PC-3 (cell line): ENCODE measurements around the gene EXOC1. TPM values are rescaled to one million over a fixed set of nuclear protein-coding genes. Genes with fewer than 3 reads are reported as not detected.

Experiments
- ATAC-seq: fragments of 200-7000 bp; cut with Tn5 transposase; 2 replicates; pipeline ENCODE4 v1.9.1; 2020; ENCODE audit warnings: mild to moderate bottlenecking, moderate library complexity
- BruUV-seq: library from RNA; stranded (reverse); fragments of 400-500 nt; replicated peaks from 2 replicates; lab custom pipeline; 2021; lab: Mats Ljungman, UMichigan
- CTCF ChIA-PET: fragments of 300-600 bp; sonication (Branson Sonifier 250); formaldehyde crosslinking; loops from one replicate; lab custom pipeline; 2022; ENCODE audit warnings: antibody characterized with exemption; lab: Charles Lee
- POLR2A ChIA-PET: fragments of 300-600 bp; sonication (Branson Sonifier 250); formaldehyde crosslinking; loops from one replicate; lab custom pipeline; 2022; ENCODE audit warnings: antibody characterized with exemption; ENCODE audit not compliant: unreplicated experiment; lab: Charles Lee
- DNase-seq: peaks from one replicate; pipeline ENCODE4 v3.0.0-alpha.2; 2015
- H2AFZ ChIP-seq: fragments of 300-600 bp; sonication (generic); 2 replicates; pipeline ENCODE4 v1.6.0; 2016; ENCODE audit warnings: antibody characterized with exemption, low read length
- H3F3A ChIP-seq: fragments of 300-600 bp; sonication (generic); one replicate; pipeline ENCODE4 v1.6.0; 2017; ENCODE audit warnings: antibody characterized with exemption, low read length, control low read depth, mild to moderate bottlenecking; ENCODE audit not compliant: unreplicated experiment
- H3K27ac ChIP-seq: fragments of 300-600 bp; sonication (generic); 2 replicates; pipeline ENCODE4 v1.5.1; 2016; ENCODE audit warnings: mild to moderate bottlenecking, low read length
- H3K27me3 ChIP-seq: fragments of 300-600 bp; sonication (generic); 2 replicates; pipeline ENCODE4 v1.6.1; 2016; ENCODE audit warnings: low read length, mixed read lengths
- H3K36me3 ChIP-seq: fragments of 300-600 bp; sonication (generic); 2 replicates; pipeline ENCODE4 v1.6.1; 2016; ENCODE audit warnings: low read depth, mixed run types, low read length, mixed read lengths
- H3K4me1 ChIP-seq: fragments of 300-600 bp; sonication (generic); 2 replicates; pipeline ENCODE4 v1.5.1; 2016; ENCODE audit warnings: low read length; ENCODE audit not compliant: insufficient read depth
- H3K4me2 ChIP-seq: fragments of 300-600 bp; sonication (generic); 2 replicates; pipeline ENCODE4 v1.6.0; 2016; ENCODE audit warnings: low read length
- H3K4me3 ChIP-seq: fragments of 300-600 bp; sonication (generic); 2 replicates; pipeline ENCODE4 v1.5.1; 2016; ENCODE audit warnings: mild to moderate bottlenecking, low read length, mixed read lengths
- H3K79me2 ChIP-seq: fragments of 300-600 bp; sonication (generic); 2 replicates; pipeline ENCODE4 v1.6.1; 2017; ENCODE audit warnings: low read length, mixed read lengths
- H3K9ac ChIP-seq: fragments of 300-600 bp; sonication (generic); 2 replicates; pipeline ENCODE4 v1.6.0; 2016; ENCODE audit warnings: mild to moderate bottlenecking, low read length
- H3K9me2 ChIP-seq: fragments of 300-600 bp; sonication (generic); replicated peaks from 2 replicates; pipeline ENCODE4 v1.6.1; 2016; ENCODE audit warnings: mixed run types, low read length, mixed read lengths
- H3K9me3 ChIP-seq: fragments of 300-600 bp; sonication (generic); 2 replicates; pipeline ENCODE4 v1.6.1; 2016; ENCODE audit warnings: low read length, mixed read lengths
- H4K20me1 ChIP-seq: fragments of 300-600 bp; sonication (generic); 2 replicates; pipeline ENCODE4 v1.6.1; 2016; ENCODE audit warnings: low read length, mixed read lengths
- CTCF ChIP-seq: fragments of 300-600 bp; sonication (generic); conservative IDR thresholded peaks from 2 replicates; pipeline ENCODE4 v1.5.1; 2017; ENCODE audit warnings: antibody characterized with exemption, low read depth, mild to moderate bottlenecking, low read length
- EZH2 ChIP-seq: fragments of 300-600 bp; sonication (generic); IDR thresholded peaks from one replicate; pipeline ENCODE4 v1.6.1; 2017; ENCODE audit warnings: antibody characterized with exemption, mild to moderate bottlenecking, low read length; ENCODE audit not compliant: unreplicated experiment
- EZH2phosphoT487 ChIP-seq: fragments of 300-600 bp; sonication (generic); IDR thresholded peaks from 2 replicates; pipeline ENCODE4 v1.6.1; 2018; ENCODE audit warnings: mild to moderate bottlenecking, antibody characterized with exemption, low read length, borderline replicate concordance
- intact Hi-C: fragments of 100-400 bp; cut with micrococcal nuclease; formaldehyde crosslinking; loops from 2 replicates; pipeline ENCODE4 v1.9.0; 2023
- total RNA-seq: library from RNA; depleted of rRNA; stranded (reverse); fragments of >200 nt; gene quantifications from 2 replicates; pipeline ENCODE4 v1.2.3, GENCODE V29; 2014

Gene EXOC1
- total RNA-seq, 1 experiment from 2014 or later: 37.4 TPM

GRCh38 chr4:55837903-55838302 is 15.5 kb upstream of the EXOC1 start:
- Histone ChIP-seq H4K20me1 (no peaks in the 10 kb centered on the region), H3K9ac (no peak overlapping the region), H3K27ac (no peak overlapping the region), H3K4me1 (peaks cover 4% of the 10 kb centered on the region; the same call in 1 of the 2 replicates), H3K79me2 (no peaks in the 10 kb centered on the region), H3F3A (no peaks in the 10 kb centered on the region), H2AFZ (no peak overlapping the region), H3K36me3 (no peaks in the 10 kb centered on the region), H3K9me2 (no peaks in the 10 kb centered on the region), H3K4me2 (no peak overlapping the region), H3K4me3 (no peak overlapping the region), H3K9me3 (no peaks in the 10 kb centered on the region), H3K27me3 (peaks cover 18% of the 10 kb centered on the region)
- POLR2A ChIA-PET: interaction anchor here (0.5 kb wide), 1 partner anchor 111 kb away, joined by 15 read pairs; no protein-coding TSS in a partner anchor
- no peak for TF ChIP-seq EZH2phosphoT487
- no peak for TF ChIP-seq EZH2
- TF ChIP-seq CTCF: no peak
- intact Hi-C loops: no loop called here
- no TSS peak for BruUV-seq
- no peak for ATAC-seq
- CTCF ChIA-PET: no interaction called here
- DNase-seq: no peak

GRCh38 chr4:55838356-55838755 is 15.1 kb upstream of the EXOC1 start:
- Histone ChIP-seq H3K27ac (no peak overlapping the region), H4K20me1 (no peaks in the 10 kb centered on the region), H2AFZ (no peak overlapping the region), H3F3A (no peaks in the 10 kb centered on the region), H3K27me3 (peaks cover 18% of the 10 kb centered on the region), H3K4me1 (peaks cover 4% of the 10 kb centered on the region; the same call in 1 of the 2 replicates), H3K9ac (no peak overlapping the region), H3K9me3 (no peaks in the 10 kb centered on the region), H3K4me2 (no peak overlapping the region), H3K4me3 (no peak overlapping the region), H3K9me2 (no peaks in the 10 kb centered on the region), H3K79me2 (no peaks in the 10 kb centered on the region), H3K36me3 (no peaks in the 10 kb centered on the region)
- POLR2A ChIA-PET: interaction anchor here (0.5 kb wide), 1 partner anchor 111 kb away, joined by 15 read pairs; no protein-coding TSS in a partner anchor
- intact Hi-C loops: no loop called here
- ATAC-seq: no peak
- no peak for DNase-seq
- CTCF ChIA-PET: no interaction called here
- no TSS peak for BruUV-seq
- no peak for TF ChIP-seq EZH2

- H3K4me1 ChIP-seq: peaks cover 4% of the 10 kb centered on the region; the same call in 1 of the 2 replicates
- intact Hi-C loops: no loop called here
- POLR2A ChIA-PET: no interaction called here
- DNase-seq (no peak), ATAC-seq (no peak)
- CTCF ChIA-PET: no interaction called here
- H2AFZ ChIP-seq: no peak overlapping the region
- no peak overlapping the region for H3K9ac ChIP-seq
- no peak overlapping the region for H3K4me3 ChIP-seq
- H3F3A ChIP-seq: no peaks in the 10 kb centered on the region
- BruUV-seq: no TSS peak
- no peaks in the 10 kb centered on the region for H3K36me3 ChIP-seq
- peaks cover 14% of the 10 kb centered on the region for H3K27me3 ChIP-seq
- H3K9me2 ChIP-seq: no peaks in the 10 kb centered on the region
- no peaks in the 10 kb centered on the region for H4K20me1 ChIP-seq
- H3K4me2 ChIP-seq: no peak overlapping the region
- H3K27ac ChIP-seq: no peak overlapping the region
- TF ChIP-seq EZH2 (no peak), CTCF (no peak), EZH2phosphoT487 (no peak)
- H3K9me3 ChIP-seq: no peaks in the 10 kb centered on the region
- H3K79me2 ChIP-seq: no peaks in the 10 kb centered on the region
These were observed 14.5 kb upstream of the EXOC1 start for GRCh38 chr4:55838952-55839351.
